Suppressor macrophage (primary cell): ENCODE results near the gene HCN1.
A peak's percentile ranks its signal among the peaks of the same experiment; 100 is the strongest.
"Not testable (repeated sequence)": the region's sequence is repeated elsewhere in the genome, so short reads cannot be mapped to it uniquely, and the experiment has no call there.

ENCODE experiments used
- DNase-seq, 4 experiments: peaks; one replicate each; pipeline ENCODE4 v3.0.0-alpha.2; 2020 to 2022

The HCN1 gene

GRCh38 chr5:45617859-45618416, 78.2 kb downstream of the HCN1 start:
- DNase-seq, result no peak

GRCh38 chr5:45609661-45610060, 86.5 kb downstream of the HCN1 start:
- DNase-seq, result no peak

- DNase-seq, result no peak
Measured at GRCh38 chr5:45604092-45604491, 92.1 kb downstream of the HCN1 start.

- no peak for DNase-seq
Measured at GRCh38 chr5:45601424-45601823, 94.8 kb downstream of the HCN1 start.

- no peak for DNase-seq
Measured at GRCh38 chr5:45596320-45596719, 99.9 kb downstream of the HCN1 start.

GRCh38 chr5:45586001-45586400, 110.2 kb downstream of the HCN1 start:
- not testable (repeated sequence) for DNase-seq

- peak in 2 of 4 experiments; percentile 0 to 22 for DNase-seq
Measured at GRCh38 chr5:45578270-45578669, 117.9 kb downstream of the HCN1 start.

GRCh38 chr5:45568813-45569212, 127.4 kb downstream of the HCN1 start:
- no peak for DNase-seq

- DNase-seq, result no peak
Measured at GRCh38 chr5:45542421-45542820, 153.8 kb downstream of the HCN1 start.

GRCh38 chr5:45533663-45534062, 162.5 kb downstream of the HCN1 start:
- no peak for DNase-seq

- DNase-seq, result no peak
Measured at GRCh38 chr5:45532826-45533624, 163.2 kb downstream of the HCN1 start.

- DNase-seq, result no peak
Measured at GRCh38 chr5:45521067-45521466, 175.1 kb downstream of the HCN1 start.

GRCh38 chr5:45512521-45512920, 183.7 kb downstream of the HCN1 start:
- no peak for DNase-seq

GRCh38 chr5:45509371-45509770, 186.8 kb downstream of the HCN1 start:
- no peak for DNase-seq

- no peak for DNase-seq
Measured at GRCh38 chr5:45508135-45508534, 188.0 kb downstream of the HCN1 start.

- no peak for DNase-seq
Measured at GRCh38 chr5:45507178-45507577, 189.0 kb downstream of the HCN1 start.

- DNase-seq, result not testable (repeated sequence)
Measured at GRCh38 chr5:45499006-45499405, 197.2 kb downstream of the HCN1 start.

- DNase-seq, result no peak
Measured at GRCh38 chr5:45491368-45491767, 204.8 kb downstream of the HCN1 start.

GRCh38 chr5:45484781-45485180, 211.4 kb downstream of the HCN1 start:
- DNase-seq, result no peak

GRCh38 chr5:45454114-45454513, 242.1 kb downstream of the HCN1 start:
- no peak for DNase-seq

GRCh38 chr5:45444856-45445255, 251.3 kb downstream of the HCN1 start:
- DNase-seq, result not testable (repeated sequence)

- no peak for DNase-seq
Measured at GRCh38 chr5:45440466-45440865, 255.7 kb downstream of the HCN1 start.

GRCh38 chr5:45437752-45438151, 258.4 kb downstream of the HCN1 start:
- DNase-seq, result no peak

GRCh38 chr5:45417285-45417998, 278.7 kb downstream of the HCN1 start:
- DNase-seq, result no peak
